Measurements from ENCODE around the gene ITGAL. TPM values are rescaled to one million over a fixed set of nuclear protein-coding genes. Genes with fewer than 3 reads are reported as not detected.
"Not testable (repeated sequence)": the region's sequence is repeated elsewhere in the genome, so short reads cannot be mapped to it uniquely, and the experiment has no call there.

The ITGAL gene
- total RNA-seq, 1 donor = 0.36 TPM

GRCh38 chr16:30521873-30522641, 49.5 kb downstream of the ITGAL start:
- Histone ChIP-seq H3K27ac (ENCODE audit: low read depth, low read length) (no peak overlapping the region), H3K4me2 (ENCODE audit: insufficient read depth, low read length) (no peak overlapping the region), H3K79me2 (ENCODE audit: insufficient read depth, low read length) (no peaks in the 10 kb centered on the region), H3K4me1 (ENCODE audit: insufficient read depth, low read length) (no peaks in the 10 kb centered on the region), H2AFZ (ENCODE audit: low read length) (no peak overlapping the region), H4K20me1 (ENCODE audit: insufficient read depth, low read length) (no peaks in the 10 kb centered on the region), H3K4me3 (ENCODE audit: insufficient read depth, low read length) (no peak overlapping the region), H3K36me3 (ENCODE audit: insufficient read depth, low read length) (peaks cover 10% of the 10 kb centered on the region), H3K9me3 (ENCODE audit: low read depth, low read length) (no peaks in the 10 kb centered on the region), H3K27me3 (ENCODE audit: insufficient read depth, low read length) (no peaks in the 10 kb centered on the region)
- no peak for TF ChIP-seq CTCF (IDR thresholded peaks at IDR 0.05; ENCODE audit: extremely low read depth, low read depth, low read length)
- peak; percentile 84 for DNase-seq (ENCODE audit: insufficient read length, low spot score, missing footprints)

- H2AFZ ChIP-seq (ENCODE audit: low read length); H3K27me3 ChIP-seq (ENCODE audit: insufficient read depth, low read length); H3K4me2 ChIP-seq (ENCODE audit: insufficient read depth, low read length); H3K4me1 ChIP-seq (ENCODE audit: insufficient read depth, low read length); H3K4me3 ChIP-seq (ENCODE audit: insufficient read depth, low read length); H3K27ac ChIP-seq (ENCODE audit: low read depth, low read length); H3K79me2 ChIP-seq (ENCODE audit: insufficient read depth, low read length); H4K20me1 ChIP-seq (ENCODE audit: insufficient read depth, low read length); H3K9me3 ChIP-seq (ENCODE audit: low read depth, low read length): not testable (repeated sequence)
- H3K36me3 ChIP-seq (ENCODE audit: insufficient read depth, low read length) = peaks cover 10% of the 10 kb centered on the region
- DNase-seq (ENCODE audit: insufficient read length, low spot score, missing footprints) = peak; percentile 55
These were observed 50.3 kb downstream of the ITGAL start for GRCh38 chr16:30522702-30523463.

GRCh38 chr16:30523768-30524574, 51.4 kb downstream of the ITGAL start:
- Histone ChIP-seq H3K36me3 (ENCODE audit: insufficient read depth, low read length) (peaks cover 10% of the 10 kb centered on the region), H3K79me2 (ENCODE audit: insufficient read depth, low read length) (no peaks in the 10 kb centered on the region), H3K4me1 (ENCODE audit: insufficient read depth, low read length) (peaks cover 6% of the 10 kb centered on the region), H2AFZ (ENCODE audit: low read length) (no peak overlapping the region), H3K4me3 (ENCODE audit: insufficient read depth, low read length) (no peak overlapping the region), H4K20me1 (ENCODE audit: insufficient read depth, low read length) (no peaks in the 10 kb centered on the region), H3K9me3 (ENCODE audit: low read depth, low read length) (no peaks in the 10 kb centered on the region), H3K27ac (ENCODE audit: low read depth, low read length) (no peak overlapping the region), H3K4me2 (ENCODE audit: insufficient read depth, low read length) (no peak overlapping the region), H3K27me3 (ENCODE audit: insufficient read depth, low read length) (no peaks in the 10 kb centered on the region)
- TF ChIP-seq CTCF (IDR thresholded peaks at IDR 0.05; ENCODE audit: extremely low read depth, low read depth, low read length) = no peak
- DNase-seq (ENCODE audit: insufficient read length, low spot score, missing footprints) = peak; percentile 82

GRCh38 chr16:30524575-30525568, 52.3 kb downstream of the ITGAL start:
- H3K27me3 ChIP-seq (ENCODE audit: insufficient read depth, low read length) = no peaks in the 10 kb centered on the region
- H3K4me3 ChIP-seq (ENCODE audit: insufficient read depth, low read length) = no peak overlapping the region
- no peak overlapping the region for H3K4me2 ChIP-seq (ENCODE audit: insufficient read depth, low read length)
- no peak for TF ChIP-seq CTCF (IDR thresholded peaks at IDR 0.05; ENCODE audit: extremely low read depth, low read depth, low read length)
- peaks cover 6% of the 10 kb centered on the region for H3K4me1 ChIP-seq (ENCODE audit: insufficient read depth, low read length)
- no peaks in the 10 kb centered on the region for H4K20me1 ChIP-seq (ENCODE audit: insufficient read depth, low read length)
- peaks cover 10% of the 10 kb centered on the region for H3K36me3 ChIP-seq (ENCODE audit: insufficient read depth, low read length)
- H3K9me3 ChIP-seq (ENCODE audit: low read depth, low read length) = no peaks in the 10 kb centered on the region
- H2AFZ ChIP-seq (ENCODE audit: low read length) = no peak overlapping the region
- peak; percentile 73 for DNase-seq (ENCODE audit: insufficient read length, low spot score, missing footprints)
- no peak overlapping the region for H3K27ac ChIP-seq (ENCODE audit: low read depth, low read length)
- no peaks in the 10 kb centered on the region for H3K79me2 ChIP-seq (ENCODE audit: insufficient read depth, low read length)
